GM23248 (cell line): ENCODE data around the gene AMY1A. TPM values are rescaled to one million over a fixed set of nuclear protein-coding genes. Genes with fewer than 3 reads are reported as not detected.
"Not testable (repeated sequence)": the region's sequence is repeated elsewhere in the genome, so short reads cannot be mapped to it uniquely, and the experiment has no call there.

Experiments used
- DNase-seq: peaks from one replicate; pipeline ENCODE4 v3.0.0-alpha.2; 2015
- H2AFZ ChIP-seq: fragments of 200-600 bp; sonication (generic); 2 replicates; pipeline ENCODE4 v1.6.1; 2016; ENCODE audit warnings: antibody characterized with exemption
- H3F3A ChIP-seq: fragments of 200-600 bp; sonication (generic); 2 replicates; pipeline ENCODE4 v1.6.1; 2016; ENCODE audit warnings: mild to moderate bottlenecking, antibody characterized with exemption, mixed run types; ENCODE audit not compliant: insufficient read depth
- H3K27ac ChIP-seq: fragments of 200-600 bp; sonication (generic); 2 replicates; pipeline ENCODE4 v1.5.1; 2016; ENCODE audit warnings: mild to moderate bottlenecking
- H3K27me3 ChIP-seq: fragments of 200-600 bp; sonication (generic); replicated peaks from 2 replicates; pipeline ENCODE4 v1.6.1; 2016; ENCODE audit warnings: mild to moderate bottlenecking; ENCODE audit not compliant: insufficient read depth
- H3K36me3 ChIP-seq: fragments of 200-600 bp; sonication (generic); 2 replicates; pipeline ENCODE4 v1.6.1; 2016; ENCODE audit warnings: low read depth, mild to moderate bottlenecking
- H3K4me1 ChIP-seq: fragments of 200-600 bp; sonication (generic); 2 replicates; pipeline ENCODE4 v1.6.1; 2016; ENCODE audit warnings: mild to moderate bottlenecking; ENCODE audit not compliant: insufficient read depth
- H3K4me2 ChIP-seq: fragments of 200-600 bp; sonication (generic); one replicate; pipeline ENCODE4 v1.6.1; 2016; ENCODE audit warnings: mild to moderate bottlenecking; ENCODE audit not compliant: unreplicated experiment
- H3K4me3 ChIP-seq: fragments of 200-600 bp; sonication (generic); 2 replicates; pipeline ENCODE4 v1.5.1; 2016; ENCODE audit warnings: mild to moderate bottlenecking
- H3K79me2 ChIP-seq: fragments of 200-600 bp; sonication (generic); 2 replicates; pipeline ENCODE4 v1.6.1; 2016; ENCODE audit warnings: mild to moderate bottlenecking; ENCODE audit not compliant: insufficient read depth
- H3K9ac ChIP-seq: fragments of 200-600 bp; sonication (generic); 2 replicates; pipeline ENCODE4 v1.6.1; 2016; ENCODE audit warnings: mild to moderate bottlenecking
- H3K9me2 ChIP-seq: fragments of 200-600 bp; sonication (generic); 2 replicates; pipeline ENCODE4 v1.6.1; 2016; ENCODE audit warnings: mixed run types, mild to moderate bottlenecking, moderate library complexity; ENCODE audit not compliant: insufficient read depth
- H3K9me3 ChIP-seq: fragments of 200-600 bp; sonication (generic); one replicate; pipeline ENCODE4 v1.6.1; 2017; ENCODE audit warnings: low read depth
- H4K20me1 ChIP-seq: fragments of 200-600 bp; sonication (generic); 2 replicates; pipeline ENCODE4 v1.6.0; 2016; ENCODE audit not compliant: insufficient read depth
- EZH2 ChIP-seq: fragments of 200-600 bp; sonication (generic); IDR thresholded peaks from 2 replicates; pipeline ENCODE4 v1.6.1; 2018; ENCODE audit warnings: antibody characterized with exemption, mild to moderate bottlenecking; ENCODE audit not compliant: insufficient read depth, poor library complexity, severe bottlenecking
- EZH2phosphoT487 ChIP-seq: fragments of 200-600 bp; sonication (generic); IDR thresholded peaks from 2 replicates; pipeline ENCODE4 v1.6.1; 2018; ENCODE audit warnings: antibody characterized with exemption, moderate library complexity, mild to moderate bottlenecking, low read depth; ENCODE audit not compliant: insufficient read depth
- WGBS, 2 experiments: methylation state at CpG; one replicate each; pipeline ENCODE4 v1.1.6; 2015 to 2017; ENCODE audit warnings: low lambda C conversion rate in 2 of 2, low coverage in 1 of 2; ENCODE audit errors: missing lambda C conversion rate in 2 of 2; 5-methylcytosine and 5-hydroxymethylcytosine counted together
- in situ Hi-C: fragments of 300-500 bp; cut with MboI; formaldehyde crosslinking; loops from 2 replicates; pipeline ENCODE4 v1.15.0; 2020
- polyA plus RNA-seq: library from polyadenylated mRNA; unstranded; fragments of >200 nt; fragmentation: Nextera tagmentation; extraction: Ambion mirVana; gene quantifications from 2 replicates; pipeline ENCODE4 v1.2.1, GENCODE V29; 2016
- total RNA-seq: library from RNA; depleted of rRNA; stranded (reverse); fragments of >200 nt; shearing (Covaris generic); gene quantifications from 2 replicates; pipeline ENCODE4 v1.2.3, GENCODE V29; 2014; rRNA removed

The AMY1A gene
- total RNA-seq (not detected in 2 replicates), polyA plus RNA-seq (not detected in 2 replicates)

DNA sequence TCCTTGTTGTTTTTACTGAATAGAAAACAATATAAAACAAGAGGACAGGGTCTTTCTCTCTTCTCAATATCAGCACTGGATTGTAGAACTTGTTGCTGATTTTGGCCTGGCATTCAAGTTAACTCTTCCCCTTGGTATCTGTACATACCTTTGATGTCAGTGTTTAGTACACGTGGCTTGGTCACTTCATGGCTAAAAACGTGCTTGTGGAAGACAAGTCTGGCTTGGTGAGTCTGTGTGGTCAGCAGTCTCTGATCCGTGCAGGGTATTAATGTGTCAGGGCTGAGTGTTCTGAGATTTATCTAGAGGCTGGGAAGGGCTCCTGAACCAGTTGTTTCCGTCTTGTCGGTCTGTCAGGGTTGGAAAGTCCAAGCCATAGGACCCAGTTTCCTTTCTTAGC, at the start of gene AMY1A:
Gene AMY1A (plus strand): TSS at position 301 of the 400 bp plus-strand sequence. CDS start 571 bp downstream, outside the sequence.
- in situ Hi-C loops, H3F3A ChIP-seq, H4K20me1 ChIP-seq, H3K4me2 ChIP-seq, H3K4me1 ChIP-seq, H3K36me3 ChIP-seq, H3K9ac ChIP-seq, H3K4me3 ChIP-seq, H3K27me3 ChIP-seq, DNase-seq, H3K9me2 ChIP-seq, H3K27ac ChIP-seq, H3K79me2 ChIP-seq, H3K9me3 ChIP-seq, H2AFZ ChIP-seq: not testable (repeated sequence)
- WGBS, 2 experiments: no CpG with 5 or more reads among the region's 5 CpGs

DNA sequence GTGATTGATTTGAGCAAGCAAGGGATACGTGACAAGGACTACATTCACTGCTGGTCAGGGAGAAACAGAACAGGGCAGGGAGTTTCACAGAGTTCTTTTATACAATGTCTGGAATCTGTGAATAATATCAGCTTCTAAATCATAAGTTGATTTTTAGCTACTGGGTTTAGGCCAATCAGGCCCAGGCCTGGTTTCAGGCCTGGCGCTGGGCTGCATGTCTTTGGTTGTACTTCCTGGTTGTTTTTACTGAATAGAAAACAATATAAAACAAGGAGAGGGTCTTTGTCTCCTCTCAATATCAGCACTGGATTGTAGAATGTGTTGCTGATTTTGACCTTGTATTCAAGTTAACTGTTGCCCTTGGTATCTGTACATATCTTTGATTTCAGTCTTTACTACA, 39.2 kb upstream of the AMY1A start:
- DNase-seq: no peak
- Histone ChIP-seq H3K9ac (no peak overlapping the region), H3K9me2 (no peaks in the 10 kb centered on the region), H3K27me3 (no peaks in the 10 kb centered on the region), H3K4me1 (no peaks in the 10 kb centered on the region), H3K9me3 (no peaks in the 10 kb centered on the region), H4K20me1 (no peaks in the 10 kb centered on the region), H3K4me3 (no peak overlapping the region), H3K79me2 (no peaks in the 10 kb centered on the region), H3K27ac (no peak overlapping the region), H3K4me2 (no peak overlapping the region), H2AFZ (no peak overlapping the region), H3K36me3 (no peaks in the 10 kb centered on the region), H3F3A (no peaks in the 10 kb centered on the region)
- 58 to 63% methylated on average over 2 of the region's 2 CpGs for WGBS, 2 experiments
- TF ChIP-seq EZH2 (no peak), EZH2phosphoT487 (no peak)
- in situ Hi-C loops: no loop called here

DNA sequence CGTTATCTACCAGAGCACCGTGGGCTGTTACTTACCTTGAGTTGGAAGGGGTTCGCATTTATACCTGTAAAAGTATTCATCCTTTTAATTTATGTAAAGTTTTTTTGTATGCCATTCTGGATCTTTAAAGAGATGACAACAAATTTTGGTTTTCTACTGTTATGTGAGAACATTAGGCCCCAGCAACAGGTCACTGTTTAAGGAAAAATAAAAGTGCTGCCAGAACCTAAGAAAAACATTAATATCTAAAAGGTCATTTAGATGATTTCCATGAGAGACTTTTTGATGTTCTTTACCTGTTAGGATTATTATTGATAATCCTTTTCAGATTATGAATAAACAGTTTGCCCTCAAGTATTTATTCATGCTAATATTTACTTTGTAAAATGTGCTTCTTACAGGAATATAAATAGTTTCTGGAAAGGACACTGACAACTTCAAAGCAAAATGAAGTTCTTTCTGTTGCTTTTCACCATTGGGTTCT, 38.5 kb upstream of the AMY1A start, which contains the start of gene AMY2A:
Gene AMY2A (plus strand): TSS at position 434 of the 484 bp plus-strand sequence. CDS start 14 bp downstream, at position 448.
- H3K4me3 ChIP-seq, H3K4me2 ChIP-seq, H3K79me2 ChIP-seq, H3K36me3 ChIP-seq, H3K9me2 ChIP-seq, H3K4me1 ChIP-seq, H3K27me3 ChIP-seq, H2AFZ ChIP-seq, H3K9ac ChIP-seq, DNase-seq, in situ Hi-C loops, H3F3A ChIP-seq, H3K27ac ChIP-seq, H4K20me1 ChIP-seq, H3K9me3 ChIP-seq: not testable (repeated sequence)
- 45 to 54% methylated on average over 3 of the region's 3 CpGs for WGBS, 2 experiments

DNA sequence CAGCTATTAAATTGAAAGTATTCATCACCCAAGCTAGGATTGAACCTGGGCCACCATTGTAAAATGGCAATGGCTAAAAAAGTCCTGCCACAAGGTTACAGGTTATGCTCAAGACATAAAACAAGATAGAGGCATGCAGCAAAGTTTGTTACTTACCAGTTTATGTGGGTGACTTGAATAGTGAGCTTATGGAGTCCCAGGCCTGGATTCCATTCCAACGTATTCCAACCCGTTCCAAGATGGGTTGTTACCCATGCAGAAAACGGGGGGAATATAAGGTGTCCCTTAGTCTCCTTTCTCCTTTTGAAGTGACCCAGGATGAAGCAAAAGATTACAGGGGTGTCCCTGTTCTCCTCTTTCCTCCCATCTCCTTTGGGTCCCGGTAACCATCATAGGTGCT, 28.1 kb upstream of the AMY1A start:
- H3K4me1 ChIP-seq, H4K20me1 ChIP-seq, H3K79me2 ChIP-seq, in situ Hi-C loops, H3K9me3 ChIP-seq, H2AFZ ChIP-seq, H3K27ac ChIP-seq, H3K4me3 ChIP-seq, DNase-seq, H3K9me2 ChIP-seq, H3K27me3 ChIP-seq, H3K9ac ChIP-seq, H3F3A ChIP-seq, H3K36me3 ChIP-seq, H3K4me2 ChIP-seq: not testable (repeated sequence)
- WGBS, 2 experiments: 36 to 38% methylated on average over 3 to 4 of the region's 4 CpGs

DNA sequence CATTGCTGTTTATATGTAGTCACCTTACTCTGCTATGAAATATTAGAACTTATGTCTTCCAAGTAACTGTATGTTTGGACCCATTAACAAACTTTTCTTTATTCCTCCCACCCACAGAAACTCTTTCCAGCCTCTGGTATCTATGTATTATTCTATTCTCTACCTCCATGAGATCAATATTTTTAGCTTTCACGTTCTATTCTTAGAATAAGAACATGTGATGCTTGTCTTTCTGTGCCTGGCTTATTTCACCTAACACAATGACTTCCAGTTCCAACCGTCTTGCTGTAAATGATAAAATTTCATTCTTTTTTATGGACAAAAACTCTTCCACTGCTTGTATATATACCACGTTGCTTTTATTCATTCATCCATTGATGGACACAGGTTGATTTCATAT, 14.4 kb upstream of the AMY1A start:
- H3K36me3 ChIP-seq: not testable (repeated sequence)

DNA sequence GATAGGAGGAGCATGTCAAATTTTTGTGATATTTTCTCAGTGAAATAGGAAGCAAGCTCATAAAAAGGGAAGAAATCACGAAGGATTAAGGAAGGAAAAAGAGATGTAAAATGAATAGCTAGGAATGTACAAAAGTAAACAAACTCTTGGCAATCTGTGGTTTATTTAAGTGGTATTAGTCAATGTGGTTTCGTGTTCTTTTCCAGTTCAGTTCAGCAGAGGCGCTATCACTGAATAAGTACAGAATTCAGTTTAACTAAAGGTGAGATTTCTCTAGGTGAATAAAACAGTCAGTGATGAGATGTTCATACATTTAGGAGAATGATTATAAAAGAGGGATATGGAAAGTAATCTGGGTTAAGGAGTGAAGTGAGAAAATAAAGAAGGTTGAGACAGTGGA, 11.7 kb upstream of the AMY1A start:
- H3K9me3 ChIP-seq, DNase-seq, in situ Hi-C loops, H3F3A ChIP-seq, H3K4me1 ChIP-seq, H2AFZ ChIP-seq, H3K79me2 ChIP-seq, H3K9me2 ChIP-seq, H4K20me1 ChIP-seq, H3K4me3 ChIP-seq, H3K27me3 ChIP-seq, H3K9ac ChIP-seq, H3K4me2 ChIP-seq, H3K27ac ChIP-seq, H3K36me3 ChIP-seq: not testable (repeated sequence)
- no CpG with 5 or more reads among the region's 3 CpGs for WGBS, 2 experiments

More for the DNA sequence above, 14.4 kb upstream of the AMY1A start:
- H3K4me3 ChIP-seq, H3F3A ChIP-seq, H3K27ac ChIP-seq, H3K79me2 ChIP-seq, H3K9me2 ChIP-seq, in situ Hi-C loops, H3K9me3 ChIP-seq, H3K4me2 ChIP-seq, H3K4me1 ChIP-seq, DNase-seq, H2AFZ ChIP-seq, H3K9ac ChIP-seq, H3K27me3 ChIP-seq, H4K20me1 ChIP-seq: not testable (repeated sequence)
- no CpG with 5 or more reads among the region's 3 CpGs for WGBS, 2 experiments

DNA sequence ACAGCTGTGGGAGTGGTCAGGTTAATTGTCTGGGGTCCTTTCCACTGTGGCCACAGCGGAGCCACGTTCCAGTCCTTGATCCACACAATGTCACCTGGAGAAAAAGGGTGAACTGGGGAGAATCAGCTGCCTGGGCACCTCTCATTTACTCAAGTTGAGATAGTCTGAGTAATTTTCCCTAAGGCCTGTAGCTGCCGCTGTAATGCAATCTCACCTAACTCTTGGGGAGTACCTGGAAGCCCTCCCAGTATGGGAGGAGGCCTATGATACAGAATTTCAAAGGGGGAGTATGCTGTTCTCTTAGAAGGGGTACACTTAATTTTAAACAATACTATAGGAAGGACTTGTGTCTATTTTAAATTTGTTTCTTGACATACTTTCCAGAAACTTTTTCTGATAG, 5.3 kb upstream of the AMY1A start:
- no CpG with 5 or more reads among the region's 3 CpGs for WGBS, 2 experiments
- H3K27ac ChIP-seq, H3F3A ChIP-seq, H4K20me1 ChIP-seq, H3K79me2 ChIP-seq, H3K9ac ChIP-seq, H3K36me3 ChIP-seq, H3K9me2 ChIP-seq, H2AFZ ChIP-seq, DNase-seq, H3K4me3 ChIP-seq, H3K4me1 ChIP-seq, H3K27me3 ChIP-seq, in situ Hi-C loops, H3K4me2 ChIP-seq, H3K9me3 ChIP-seq: not testable (repeated sequence)
